Globus pallidus (tissue), 1 donor: ENCODE data around the gene TNRC6A.
"Not testable (repeated sequence)": the region's sequence is repeated elsewhere in the genome, so short reads cannot be mapped to it uniquely, and the experiment has no call there.

Experiments used
- DNase-seq: peaks from one replicate; pipeline ENCODE4 v3.0.0-alpha.2; 2015; ENCODE audit warnings: low spot score

Gene TNRC6A

DNA sequence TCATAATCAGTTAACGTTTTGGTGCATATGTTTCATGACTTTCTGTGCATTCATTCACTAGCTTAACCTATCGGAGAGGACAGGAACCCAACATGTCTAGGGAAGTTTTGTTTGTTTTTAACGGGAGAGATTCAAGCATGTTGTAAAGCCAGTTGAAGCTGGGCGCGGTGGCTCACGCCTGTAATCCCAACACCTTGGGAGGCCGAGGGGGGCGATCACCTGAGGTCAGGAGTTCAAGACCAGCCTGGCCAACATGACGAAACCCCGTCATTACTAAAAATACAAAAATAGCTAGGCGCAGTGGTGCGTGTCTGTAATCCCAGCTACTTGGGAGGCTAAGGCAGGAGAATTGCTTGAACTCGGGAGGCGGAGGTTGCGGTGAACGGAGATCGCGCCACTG is 1.4 kb upstream of the TNRC6A start:
- DNase-seq: no peak

GRCh38 chr16:24728891-24729242 is 584 bp upstream of the TNRC6A start:
- DNase-seq: no peak

DNA sequence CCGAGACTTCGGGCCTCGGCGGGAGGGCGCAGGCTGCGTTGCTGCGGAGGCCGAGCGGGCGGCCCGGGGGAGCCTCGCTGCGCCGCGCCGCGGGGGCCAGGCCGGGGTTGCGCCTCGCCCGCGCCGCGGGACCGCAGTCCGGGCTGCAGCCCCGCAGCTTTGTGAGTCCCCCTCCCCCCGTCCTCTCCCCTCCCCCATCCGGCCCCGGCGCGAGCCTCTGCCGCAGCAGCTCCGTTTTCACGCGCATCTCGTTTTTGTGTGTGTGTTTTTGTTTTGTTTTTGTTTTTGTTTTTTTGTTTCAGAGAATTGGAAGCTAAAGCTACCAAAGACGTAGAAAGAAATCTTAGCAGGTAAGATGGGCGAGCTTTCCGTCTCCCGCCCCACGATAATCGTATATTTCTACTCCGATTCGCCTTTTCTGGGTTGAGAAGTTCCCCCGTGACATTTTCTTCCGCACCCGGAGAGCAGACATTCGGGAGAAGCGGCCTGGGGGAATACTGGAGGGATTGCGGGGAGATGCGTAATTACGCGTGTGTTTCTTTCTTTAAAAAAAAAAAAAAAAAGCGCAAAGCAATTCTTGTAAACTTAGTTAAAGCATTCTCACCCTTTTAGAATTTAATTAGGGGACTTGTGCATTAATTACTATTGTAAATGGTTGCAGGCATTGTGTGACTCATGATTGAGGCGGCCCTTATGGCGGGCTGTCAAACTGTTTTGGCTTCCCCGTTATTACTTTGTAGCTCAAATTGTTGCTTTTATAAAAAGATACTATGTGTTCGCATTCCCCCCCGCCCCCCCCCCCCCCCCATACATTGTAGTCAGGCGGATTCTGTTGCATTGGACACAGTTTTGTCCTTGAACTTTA is 732 bp downstream of the TNRC6A start:
- DNase-seq: peak; percentile 38

DNA sequence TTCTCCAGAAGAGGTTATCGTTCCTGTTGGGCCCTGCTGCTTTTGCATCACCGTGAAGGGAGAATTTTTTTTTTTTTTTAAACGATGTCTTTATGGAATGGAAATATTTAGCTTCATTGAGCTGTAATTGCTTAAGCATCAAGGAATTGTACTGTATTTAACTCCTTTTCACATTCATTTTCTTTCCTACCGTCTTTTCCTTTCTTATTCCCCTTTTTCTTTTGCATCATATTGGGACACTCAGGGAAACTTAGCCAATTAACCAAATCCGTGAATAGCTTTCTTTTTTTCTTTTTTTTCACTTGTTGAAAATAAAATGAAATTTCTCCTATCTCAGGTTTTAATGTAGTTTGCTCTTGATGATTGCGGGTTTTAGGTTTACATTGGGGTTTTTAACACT is 1.5 kb downstream of the TNRC6A start:
- no peak for DNase-seq

GRCh38 chr16:24731722-24732419 is 2.4 kb downstream of the TNRC6A start:
- DNase-seq: no peak

GRCh38 chr16:24734382-24734781 is 4.9 kb downstream of the TNRC6A start:
- DNase-seq: no peak

DNA sequence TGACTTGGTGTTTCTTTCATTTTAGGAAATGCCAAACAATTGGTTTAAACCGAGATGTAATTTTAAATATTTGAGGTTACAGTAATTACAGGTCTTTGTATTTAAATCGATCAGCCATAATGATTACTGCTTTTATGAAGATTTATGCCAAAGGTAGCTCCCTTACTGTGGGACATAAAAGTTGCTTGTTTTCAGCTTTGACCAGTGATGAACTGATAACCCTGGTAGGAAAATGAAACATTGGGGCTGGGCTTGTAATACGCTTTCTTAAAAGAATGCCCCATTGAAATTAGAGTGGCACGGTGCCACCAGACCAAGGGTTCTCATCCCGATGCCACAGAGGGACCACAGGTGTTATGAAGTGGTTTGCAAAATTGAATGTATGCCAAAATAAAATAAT is 7.3 kb downstream of the TNRC6A start:
- DNase-seq: no peak

- DNase-seq: no peak
Observed at GRCh38 chr16:24737391-24737871, 8.0 kb downstream of the TNRC6A start.

DNA sequence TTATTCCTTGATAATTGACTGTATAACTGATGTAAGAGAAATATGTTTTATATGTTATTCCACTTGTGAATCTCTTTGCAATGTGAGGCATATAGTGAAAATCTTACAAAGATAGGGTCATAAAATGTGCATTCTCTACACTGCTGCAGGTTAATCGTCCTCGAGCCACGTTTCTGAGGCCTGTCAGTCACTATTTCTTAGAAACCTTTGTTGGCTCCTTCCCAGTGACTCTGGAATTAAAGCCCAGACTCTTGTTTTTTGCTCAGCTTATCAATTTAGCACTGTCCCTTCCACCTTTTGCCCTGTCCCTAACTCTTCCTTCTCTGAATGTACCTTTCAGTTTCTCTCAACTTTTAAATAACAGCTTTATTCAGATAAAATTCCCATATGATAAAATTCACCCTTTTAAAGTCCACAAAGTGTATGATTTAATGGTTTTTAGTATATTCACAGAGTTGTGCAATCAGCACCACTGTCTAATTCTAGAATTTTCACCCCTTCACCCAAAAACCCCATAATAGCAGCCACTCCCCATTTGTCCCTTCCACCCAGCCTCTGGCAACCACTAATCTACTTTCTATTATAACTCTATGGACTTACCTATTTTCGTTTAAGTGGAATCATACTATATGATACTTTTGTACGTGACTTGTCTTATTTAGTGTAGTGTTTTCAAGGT is 8.6 kb downstream of the TNRC6A start:
- no peak for DNase-seq

DNA sequence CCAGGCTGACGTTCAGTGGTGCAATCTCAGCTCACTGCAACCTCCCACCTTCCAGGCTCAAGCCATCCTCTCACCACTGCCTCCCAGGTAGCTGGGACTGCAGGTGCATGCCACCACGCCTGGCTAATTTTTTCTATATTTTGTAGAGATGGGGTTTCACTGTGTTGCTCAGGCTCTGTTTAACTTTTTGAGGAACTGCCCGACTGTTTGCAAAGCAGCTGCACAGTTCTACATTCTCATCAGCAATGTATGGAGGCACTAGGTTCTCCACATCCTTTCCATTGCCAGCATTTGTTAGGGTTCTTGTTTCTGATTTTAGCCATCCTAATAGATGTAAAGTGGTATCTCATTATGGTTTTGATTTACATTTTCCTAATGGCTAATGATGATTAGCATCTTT is 9.4 kb downstream of the TNRC6A start:
- no peak for DNase-seq

GRCh38 chr16:24741862-24742261 is 12.4 kb downstream of the TNRC6A start:
- no peak for DNase-seq

DNA sequence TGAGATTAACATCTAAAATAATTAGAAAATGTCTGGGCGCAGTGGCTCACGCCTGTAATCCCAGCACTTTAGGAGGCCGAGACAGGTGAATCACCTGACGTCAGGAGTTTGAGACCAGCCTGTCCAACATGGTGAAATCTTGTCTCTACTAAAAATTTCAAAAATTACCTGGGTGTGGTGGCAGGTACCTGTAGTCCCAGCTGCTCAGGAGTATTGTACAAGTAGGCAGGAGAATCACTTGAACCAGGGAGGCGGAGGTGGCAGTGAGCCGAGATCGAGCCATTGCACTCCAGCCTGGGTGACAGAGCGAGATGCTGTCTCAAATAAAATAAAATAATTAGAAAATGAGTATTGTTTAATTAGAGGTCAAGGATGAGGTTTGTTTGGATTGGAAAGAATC is 13.2 kb downstream of the TNRC6A start:
- not testable (repeated sequence) for DNase-seq

DNA sequence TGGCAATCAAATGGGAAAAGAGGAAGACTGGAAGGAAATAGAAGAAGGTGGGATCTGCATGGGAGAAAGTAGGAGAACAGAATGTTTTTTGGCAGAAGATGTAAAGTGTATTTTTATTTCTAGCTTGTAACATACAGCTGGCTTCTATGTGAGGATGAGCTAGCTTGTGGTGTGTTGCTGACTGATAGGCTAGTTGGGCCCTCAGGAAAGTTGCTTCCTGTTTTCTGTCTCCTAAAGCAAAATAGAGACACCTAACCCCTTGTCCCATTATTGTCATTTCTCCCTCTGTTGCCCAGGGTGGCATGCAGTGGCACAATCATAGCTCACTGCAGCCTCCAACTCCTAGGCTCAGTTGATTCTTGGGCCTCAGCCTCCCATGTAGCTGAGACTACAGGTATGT is 15.9 kb downstream of the TNRC6A start:
- DNase-seq: no peak

DNA sequence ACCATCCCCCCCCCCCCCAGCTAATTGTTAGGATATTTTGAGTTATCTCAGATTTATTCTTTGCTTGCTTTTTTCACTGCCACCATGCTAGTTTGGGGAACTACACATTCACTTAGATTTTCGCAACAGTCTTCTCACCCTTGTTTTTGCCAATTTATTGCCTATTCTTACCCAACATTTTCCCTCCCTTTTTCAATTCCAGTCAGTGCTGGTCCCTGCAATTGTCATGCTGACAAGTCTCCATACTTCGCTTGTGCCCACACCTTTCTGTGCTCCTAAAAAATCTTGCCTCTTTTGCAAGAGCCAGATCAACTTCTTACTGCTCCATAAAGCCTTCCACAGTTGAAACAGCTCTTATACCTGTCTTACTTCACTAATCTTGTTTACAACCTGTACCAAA is 16.3 kb downstream of the TNRC6A start:
- DNase-seq: no peak

DNA sequence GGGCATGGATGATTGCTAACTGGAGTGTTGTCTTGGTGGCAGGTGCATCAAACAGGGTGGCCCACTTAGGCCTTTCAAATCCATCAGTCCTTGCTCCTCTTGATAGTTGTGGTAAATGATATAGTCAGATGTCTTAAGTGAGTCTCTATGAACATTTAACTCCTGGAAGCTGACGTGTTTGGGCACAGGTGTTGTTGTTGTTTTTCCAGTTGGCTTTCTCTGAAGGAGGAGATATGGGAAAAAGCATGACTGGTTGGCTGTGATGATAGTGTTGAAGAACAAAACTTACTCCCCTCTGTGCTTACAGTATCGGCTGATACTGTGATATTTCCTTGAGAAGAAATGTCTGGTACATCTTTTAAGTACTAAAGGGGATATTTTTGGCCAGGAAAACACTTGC is 18.0 kb downstream of the TNRC6A start:
- no peak for DNase-seq

- peak; percentile 73 for DNase-seq
Observed at GRCh38 chr16:24748242-24748641, 18.8 kb downstream of the TNRC6A start.

GRCh38 chr16:24749310-24749709 is 19.9 kb downstream of the TNRC6A start:
- DNase-seq: no peak

DNA sequence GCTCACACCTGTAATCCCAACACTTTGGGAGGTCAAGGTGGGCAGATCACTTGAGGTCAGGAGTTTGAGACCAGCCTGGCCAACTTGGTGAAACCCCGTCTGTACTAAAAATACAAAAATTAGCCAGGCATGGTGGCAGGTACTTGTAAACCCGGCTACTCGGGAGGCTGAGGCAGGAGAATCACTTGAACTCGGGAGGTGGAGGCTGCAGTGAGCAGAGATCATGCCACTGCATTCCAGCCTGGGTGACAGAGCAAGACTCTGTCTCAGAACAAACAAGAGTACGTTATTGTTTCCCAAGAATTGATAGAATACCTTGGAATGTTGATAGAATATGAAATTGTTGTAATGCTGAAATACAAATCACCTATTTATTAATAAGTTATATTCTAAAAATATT is 20.4 kb downstream of the TNRC6A start:
- not testable (repeated sequence) for DNase-seq

- no peak for DNase-seq
Observed at GRCh38 chr16:24753000-24753399, 23.5 kb downstream of the TNRC6A start.

- no peak for DNase-seq
Observed at GRCh38 chr16:24753437-24753836, 24.0 kb downstream of the TNRC6A start.

- no peak for DNase-seq
Observed at GRCh38 chr16:24754543-24754942, 25.1 kb downstream of the TNRC6A start.

DNA sequence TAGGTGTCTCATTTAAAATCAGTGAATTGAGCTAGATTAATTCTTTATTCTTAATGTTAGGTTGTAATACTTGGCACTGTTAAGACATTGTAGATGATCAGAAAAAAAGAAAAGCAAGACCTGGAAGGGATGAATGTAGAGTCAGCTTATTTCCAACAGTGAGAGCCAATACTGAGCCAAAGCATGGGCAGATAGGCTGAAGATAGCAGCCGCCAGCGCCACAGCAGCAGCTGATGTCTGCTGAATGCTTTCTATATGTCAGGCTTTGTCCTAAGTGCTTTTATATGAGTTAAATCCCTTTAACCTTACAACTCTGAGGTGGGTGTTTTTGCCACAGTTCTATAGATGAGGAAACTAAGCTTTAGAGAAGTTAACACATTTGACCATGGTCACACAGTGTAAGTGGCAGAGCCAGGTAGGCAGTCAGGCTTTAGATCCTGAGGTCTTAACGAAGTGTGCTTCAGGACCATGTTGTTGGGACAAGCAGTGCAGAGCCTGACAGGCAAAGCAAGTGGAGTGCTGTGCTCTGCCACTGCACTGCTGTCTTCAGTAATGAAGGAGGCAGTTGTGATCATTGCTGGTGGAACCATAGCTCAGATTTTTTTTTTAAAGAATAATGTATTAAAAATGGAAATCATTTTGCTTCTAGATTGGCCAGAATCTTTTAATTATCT is 25.9 kb downstream of the TNRC6A start:
- DNase-seq: no peak
